ENCODE measurements around the gene RAB31. TPM values are rescaled to one million over a fixed set of nuclear protein-coding genes. Genes with fewer than 3 reads are reported as not detected.
"Not testable (repeated sequence)": the region's sequence is repeated elsewhere in the genome, so short reads cannot be mapped to it uniquely, and the experiment has no call there.

RAB31 gene
- polyA plus RNA-seq, 2 of the 4 experiments (the other 2 are of a cell fraction) = 16.9 to 46.3 TPM

DNA sequence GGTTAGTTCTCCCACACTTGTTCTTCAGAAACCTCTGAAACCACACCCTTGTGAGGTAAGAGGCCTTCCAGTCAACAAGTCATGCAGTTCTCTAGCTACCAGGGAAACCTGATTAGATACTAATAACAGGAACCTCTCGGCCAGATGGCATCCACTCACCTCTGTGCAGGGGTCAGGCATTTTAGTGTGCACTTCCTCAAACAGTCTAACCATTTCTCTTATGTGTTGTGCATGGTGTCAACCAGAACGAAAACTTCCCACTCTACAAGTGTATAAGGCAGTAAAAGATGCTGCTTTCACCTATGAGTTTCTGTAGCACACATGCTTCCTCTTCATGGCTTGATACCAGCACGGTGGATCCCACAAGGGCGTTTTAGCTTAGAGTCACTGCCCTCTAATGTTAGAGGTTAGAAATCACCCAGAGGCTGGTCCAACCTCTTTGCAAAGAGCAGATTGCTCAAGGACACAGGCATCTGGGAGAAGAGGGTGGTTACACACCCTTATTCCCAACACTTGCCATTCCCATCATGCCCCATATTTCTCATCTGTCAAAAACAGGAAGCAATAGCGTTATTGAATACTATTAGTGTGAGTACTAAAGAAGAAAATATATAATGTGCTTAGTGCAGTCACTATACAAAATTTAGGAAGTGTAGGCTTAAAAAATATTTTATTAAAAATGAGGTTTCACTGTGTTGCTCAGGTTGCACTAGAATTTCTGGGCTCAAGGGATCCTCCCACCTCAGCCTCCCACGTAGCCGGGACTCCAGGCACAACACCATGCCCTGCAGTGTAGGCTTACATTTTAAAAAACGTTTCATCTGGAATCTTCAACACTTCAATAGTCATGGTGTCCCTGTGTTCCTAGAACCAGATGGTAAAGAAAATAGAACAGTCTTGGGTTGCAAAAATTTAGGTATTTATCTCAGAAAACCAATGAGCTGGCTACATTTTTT lies 34.5 kb upstream of the RAB31 start (continued):
- TF ChIP-seq, protein P1, sequence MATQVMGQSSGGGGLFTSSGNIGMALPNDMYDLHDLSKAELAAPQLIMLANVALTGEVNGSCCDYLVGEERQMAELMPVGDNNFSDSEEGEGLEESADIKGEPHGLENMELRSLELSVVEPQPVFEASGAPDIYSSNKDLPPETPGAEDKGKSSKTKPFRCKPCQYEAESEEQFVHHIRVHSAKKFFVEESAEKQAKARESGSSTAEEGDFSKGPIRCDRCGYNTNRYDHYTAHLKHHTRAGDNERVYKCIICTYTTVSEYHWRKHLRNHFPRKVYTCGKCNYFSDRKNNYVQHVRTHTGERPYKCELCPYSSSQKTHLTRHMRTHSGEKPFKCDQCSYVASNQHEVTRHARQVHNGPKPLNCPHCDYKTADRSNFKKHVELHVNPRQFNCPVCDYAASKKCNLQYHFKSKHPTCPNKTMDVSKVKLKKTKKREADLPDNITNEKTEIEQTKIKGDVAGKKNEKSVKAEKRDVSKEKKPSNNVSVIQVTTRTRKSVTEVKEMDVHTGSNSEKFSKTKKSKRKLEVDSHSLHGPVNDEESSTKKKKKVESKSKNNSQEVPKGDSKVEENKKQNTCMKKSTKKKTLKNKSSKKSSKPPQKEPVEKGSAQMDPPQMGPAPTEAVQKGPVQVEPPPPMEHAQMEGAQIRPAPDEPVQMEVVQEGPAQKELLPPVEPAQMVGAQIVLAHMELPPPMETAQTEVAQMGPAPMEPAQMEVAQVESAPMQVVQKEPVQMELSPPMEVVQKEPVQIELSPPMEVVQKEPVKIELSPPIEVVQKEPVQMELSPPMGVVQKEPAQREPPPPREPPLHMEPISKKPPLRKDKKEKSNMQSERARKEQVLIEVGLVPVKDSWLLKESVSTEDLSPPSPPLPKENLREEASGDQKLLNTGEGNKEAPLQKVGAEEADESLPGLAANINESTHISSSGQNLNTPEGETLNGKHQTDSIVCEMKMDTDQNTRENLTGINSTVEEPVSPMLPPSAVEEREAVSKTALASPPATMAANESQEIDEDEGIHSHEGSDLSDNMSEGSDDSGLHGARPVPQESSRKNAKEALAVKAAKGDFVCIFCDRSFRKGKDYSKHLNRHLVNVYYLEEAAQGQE (IDR thresholded peaks at IDR 0.05) = no peak

DNA sequence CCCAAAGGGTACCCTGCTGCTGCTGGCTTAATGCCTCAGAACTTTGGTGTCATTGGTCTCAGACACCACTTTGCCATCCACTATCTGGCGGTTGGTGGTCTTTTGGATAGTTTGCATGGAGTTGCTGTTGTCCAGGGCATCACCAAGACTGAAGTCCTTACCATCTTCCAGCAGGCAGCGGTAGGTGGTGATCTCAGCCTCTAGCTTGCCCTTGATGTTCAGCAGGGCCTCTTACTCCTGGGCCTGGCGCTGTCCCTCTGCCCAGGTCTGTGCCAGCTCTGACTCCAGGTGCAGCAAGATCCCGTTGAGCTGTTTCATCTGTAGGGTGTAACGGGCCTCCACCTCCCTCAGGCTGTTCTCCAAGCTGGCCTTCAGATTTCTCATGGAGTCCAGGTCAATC lies 29.9 kb upstream of the RAB31 start:
- CTCF ChIA-PET = interaction anchor here (1.5 to 1.9 kb wide), 2 partner anchors 66 to 103 kb away, joined by 4 to 7 read pairs; no protein-coding TSS in a partner anchor
- peaks cover 16% of the 10 kb centered on the region for H3K4me1 ChIP-seq
- POLR2A ChIA-PET; H3K27ac ChIP-seq; H3K4me3 ChIP-seq; H3K4me2 ChIP-seq; H3K9me3 ChIP-seq; FAIRE-seq; DNase-seq (ENCODE audit: low read depth in 1 of 2, low spot score in 1 of 2); ATAC-seq: not testable (repeated sequence)
- WGBS (ENCODE audit: missing lambda C conversion rate) = 85% methylated on average over 4 of the region's 5 CpGs

DNA sequence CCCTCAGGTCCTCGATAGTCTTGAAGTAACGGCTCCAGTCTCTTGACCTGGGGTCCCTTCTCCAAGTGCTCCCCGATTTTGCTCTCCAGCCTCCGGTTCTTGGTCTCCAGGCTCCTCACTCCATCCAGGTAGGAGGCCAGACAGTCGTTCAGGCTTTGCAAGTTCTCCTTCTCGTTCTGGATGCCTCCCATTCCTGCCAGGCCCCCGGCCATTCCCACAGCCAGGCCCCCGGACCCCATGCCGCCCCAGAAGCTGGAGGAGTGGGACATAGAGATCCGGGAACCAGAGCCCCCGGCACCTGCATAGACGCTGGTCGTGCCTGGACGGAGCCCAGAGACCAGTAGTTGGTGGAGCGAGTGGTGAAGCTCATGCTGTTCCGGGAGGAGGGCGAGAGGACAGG lies 29.0 kb upstream of the RAB31 start:
- Histone ChIP-seq H3K4me2 (no peak overlapping the region), H3K4me3 (no peak overlapping the region), H3K27ac (no peak overlapping the region), H3K9me3 (peaks cover 2% of the 10 kb centered on the region; the same call in 1 of the 3 replicates), H3K4me1 (peaks cover 20% of the 10 kb centered on the region)
- 85% methylated on average over 13 of the region's 17 CpGs for WGBS (ENCODE audit: missing lambda C conversion rate)
- POLR2A ChIA-PET = no interaction called here
- DNase-seq (ENCODE audit: low read depth in 1 of 2, low spot score in 1 of 2) (no peak), ATAC-seq (no peak), FAIRE-seq (no peak)
- no peak for TF ChIP-seq EHMT2 (IDR thresholded peaks at IDR 0.05; ENCODE audit: low read depth)
- no peak for TF ChIP-seq ZFP36 (IDR thresholded peaks at IDR 0.05; ENCODE audit: borderline replicate concordance, partially characterized antibody)
- TF ChIP-seq RNF2 (IDR thresholded peaks at IDR 0.05; ENCODE audit: borderline replicate concordance, low read depth) = no peak
- TF ChIP-seq MAFK (IDR thresholded peaks at IDR 0.05; ENCODE audit: partially characterized antibody) = no peak
- TF ChIP-seq CHD2 (IDR thresholded peaks at IDR 0.05; ENCODE audit: low read length, partially characterized antibody) = no peak
- TF ChIP-seq HOXB13 (CRISPR knock-in tag; IDR thresholded peaks at IDR 0.05; ENCODE audit: low read depth) = no peak
- CTCF ChIA-PET = interaction anchor here (1.5 to 1.9 kb wide), 2 partner anchors 66 to 104 kb away, joined by 4 to 7 read pairs; no protein-coding TSS in a partner anchor

DNA sequence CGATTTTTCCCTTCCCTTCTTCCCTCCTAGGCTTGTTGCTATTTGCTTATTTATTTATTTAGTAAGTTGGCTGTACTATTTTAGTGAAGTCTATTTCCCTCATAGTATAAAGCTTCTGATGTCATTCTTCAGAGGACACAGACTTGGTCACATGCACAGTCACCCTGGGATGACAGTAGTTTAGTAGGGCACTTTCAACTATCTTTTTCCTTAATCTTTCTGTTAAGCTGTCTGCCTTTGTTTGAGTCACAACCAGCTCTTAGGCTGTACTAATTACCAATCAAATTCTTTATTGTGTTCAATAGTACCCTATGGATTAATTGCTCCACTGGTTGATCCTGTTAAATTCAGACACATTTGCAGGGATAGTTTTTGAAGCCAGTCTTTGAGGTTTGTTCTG lies 26.9 kb upstream of the RAB31 start:
- TF ChIP-seq TP53 (CRISPR knock-in tag; IDR thresholded peaks at IDR 0.05) (no peak), RFX5 (IDR thresholded peaks at IDR 0.05) (no peak), SMC3 (IDR thresholded peaks at IDR 0.05) (no peak)
- 45% methylated on average over 1 of the region's 1 CpG for WGBS (ENCODE audit: missing lambda C conversion rate)
- DNase-seq (ENCODE audit: low read depth in 1 of 2, low spot score in 1 of 2) = no peak
- H3K4me2 ChIP-seq = no peak overlapping the region
- H3K27ac ChIP-seq = no peak overlapping the region
- peaks cover 24% of the 10 kb centered on the region for H3K4me1 ChIP-seq
- peaks cover 2% of the 10 kb centered on the region; the same call in 1 of the 3 replicates for H3K9me3 ChIP-seq
- H3K4me3 ChIP-seq = no peak overlapping the region
- ChIA-PET POLR2A (no interaction called here), CTCF (interaction anchor here (5.5 kb wide), 1 partner anchor 106 kb away, joined by 43 read pairs; no protein-coding TSS in a partner anchor)
- no peak for FAIRE-seq
- no peak for ATAC-seq

DNA sequence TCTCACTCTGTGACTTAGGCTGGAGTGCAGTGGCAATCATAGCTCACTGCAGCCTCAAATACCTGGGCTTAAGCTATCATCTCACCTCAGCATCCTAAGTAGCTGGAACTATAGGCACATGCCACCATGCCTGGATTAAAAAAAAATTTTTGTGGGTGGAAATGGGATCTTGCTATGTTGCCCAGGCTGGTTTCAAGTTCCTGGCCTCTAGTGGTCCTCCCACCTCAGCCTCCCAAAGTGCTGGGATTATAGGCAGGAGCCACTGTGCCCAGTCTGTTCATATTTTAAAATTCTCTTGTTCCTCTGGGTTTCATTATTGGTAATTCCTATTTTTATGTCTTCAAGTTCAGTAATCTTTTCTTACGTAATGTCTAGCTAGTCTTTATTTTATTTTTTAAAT lies 25.5 kb upstream of the RAB31 start:
- no peak overlapping the region for H3K4me3 ChIP-seq
- FAIRE-seq = no peak
- 97% methylated on average over 1 of the region's 1 CpG for WGBS (ENCODE audit: missing lambda C conversion rate)
- DNase-seq (ENCODE audit: low read depth in 1 of 2, low spot score in 1 of 2) = no peak
- H3K4me1 ChIP-seq = peaks cover 24% of the 10 kb centered on the region
- no peaks in the 10 kb centered on the region; the same call in 2 of the 3 replicates for H3K9me3 ChIP-seq
- peak overlapping the region in 1 of 2 experiments; percentile 47; a peak in 1 of 6 replicates for H3K27ac ChIP-seq
- CTCF ChIA-PET = interaction anchor here (1.3 to 5.5 kb wide), 5 partner anchors 9 to 269 kb away, joined by 4 to 43 read pairs (median 6); no protein-coding TSS in a partner anchor
- POLR2A ChIA-PET = no interaction called here
- TF ChIP-seq EHF (CRISPR knock-in tag; IDR thresholded peaks at IDR 0.05) (no peak), BHLHE40 (IDR thresholded peaks at IDR 0.05; ENCODE audit: low read depth, low read length) (no peak), HOXA7 (CRISPR knock-in tag; IDR thresholded peaks at IDR 0.05) (no peak), TFCP2L1 (CRISPR knock-in tag; IDR thresholded peaks at IDR 0.05) (no peak), KDM5A (IDR thresholded peaks at IDR 0.05) (no peak), PHF8 (IDR thresholded peaks at IDR 0.05; ENCODE audit: borderline replicate concordance, low read depth) (no peak)
- no peak for ATAC-seq
- H3K4me2 ChIP-seq = no peak overlapping the region

Measured in A549 (cell line).